Esophagus squamous epithelium (tissue), 4 donors: ENCODE measurements around the gene SARS2.

Experiments used
- POLR2A ChIP-seq, 4 donors: fragments of 450-650 bp; IDR thresholded peaks; one replicate each; pipeline ENCODE4 v1.6.1; 2017; ENCODE audit warnings: antibody characterized with exemption in 4 of 4, mild to moderate bottlenecking in 4 of 4, moderate library complexity in 3 of 4
- TF ChIP-seq, protein P1 (sequence below), 6 experiments: fragments of 450-650 bp in 4 of 6; fragments of 200-600 bp in 2 of 6; sonication (generic) in 2 of 6; IDR thresholded peaks; one replicate each; pipeline ENCODE4 v1.5.1; 2016 to 2019; ENCODE audit warnings: antibody characterized with exemption in 6 of 6, mild to moderate bottlenecking in 4 of 6, moderate library complexity in 4 of 6

- TF ChIP-seq, protein P1, sequence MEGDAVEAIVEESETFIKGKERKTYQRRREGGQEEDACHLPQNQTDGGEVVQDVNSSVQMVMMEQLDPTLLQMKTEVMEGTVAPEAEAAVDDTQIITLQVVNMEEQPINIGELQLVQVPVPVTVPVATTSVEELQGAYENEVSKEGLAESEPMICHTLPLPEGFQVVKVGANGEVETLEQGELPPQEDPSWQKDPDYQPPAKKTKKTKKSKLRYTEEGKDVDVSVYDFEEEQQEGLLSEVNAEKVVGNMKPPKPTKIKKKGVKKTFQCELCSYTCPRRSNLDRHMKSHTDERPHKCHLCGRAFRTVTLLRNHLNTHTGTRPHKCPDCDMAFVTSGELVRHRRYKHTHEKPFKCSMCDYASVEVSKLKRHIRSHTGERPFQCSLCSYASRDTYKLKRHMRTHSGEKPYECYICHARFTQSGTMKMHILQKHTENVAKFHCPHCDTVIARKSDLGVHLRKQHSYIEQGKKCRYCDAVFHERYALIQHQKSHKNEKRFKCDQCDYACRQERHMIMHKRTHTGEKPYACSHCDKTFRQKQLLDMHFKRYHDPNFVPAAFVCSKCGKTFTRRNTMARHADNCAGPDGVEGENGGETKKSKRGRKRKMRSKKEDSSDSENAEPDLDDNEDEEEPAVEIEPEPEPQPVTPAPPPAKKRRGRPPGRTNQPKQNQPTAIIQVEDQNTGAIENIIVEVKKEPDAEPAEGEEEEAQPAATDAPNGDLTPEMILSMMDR (IDR thresholded peaks at IDR 0.05) = no peak
- no peak for TF ChIP-seq POLR2A (IDR thresholded peaks at IDR 0.05)
These were observed 12.1 kb upstream of the SARS2 start for GRCh38 chr19:38942471-38943181.
